ENCODE results near the gene ITGB3. TPM values are rescaled to one million over a fixed set of nuclear protein-coding genes. Genes with fewer than 3 reads are reported as not detected.
A peak's percentile ranks its signal among the peaks of the same experiment; 100 is the strongest.

ITGB3 gene
- total RNA-seq, 3 donors from 2014 or later, result 3.8 to 29.8 (median 14.6) TPM

DNA sequence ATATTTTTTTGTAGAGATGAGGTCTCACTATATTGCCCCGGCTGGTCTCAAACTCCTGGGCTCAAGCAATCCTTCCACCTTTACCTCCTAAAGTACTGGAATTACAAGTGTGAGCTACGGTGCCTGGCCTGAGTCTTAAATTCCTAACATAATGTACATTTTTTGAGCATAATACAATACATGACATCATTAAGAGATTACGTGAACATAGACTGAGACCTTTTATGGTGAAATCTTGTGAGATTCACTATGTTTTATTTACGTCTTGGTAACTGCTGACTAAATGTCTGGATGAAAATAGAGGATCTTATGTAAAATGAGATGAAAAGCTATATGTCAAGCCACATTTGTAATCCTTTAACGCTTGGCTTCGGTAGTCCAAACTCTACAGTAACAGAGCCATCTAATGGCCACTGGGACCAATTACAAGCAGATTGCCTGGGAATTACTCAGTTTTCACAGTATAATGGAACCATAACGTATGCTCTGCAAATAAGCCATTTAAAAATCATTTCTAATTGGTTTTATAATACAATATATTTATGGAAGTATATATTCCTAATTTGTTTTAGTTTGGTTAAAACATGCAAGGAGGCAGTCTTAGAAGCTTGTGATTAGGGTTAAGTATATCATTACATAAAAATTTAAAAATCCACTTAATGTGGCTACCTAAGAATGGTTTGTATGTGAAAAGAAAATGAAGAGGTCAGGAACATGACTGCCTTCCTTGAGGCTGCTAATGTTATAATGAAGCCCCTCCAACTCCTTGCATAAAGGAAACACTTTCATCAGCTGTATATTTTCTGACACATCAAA, 62.0 kb downstream of the ITGB3 start:
- Histone ChIP-seq H3K4me1 (no peaks in the 10 kb centered on the region), H3K27ac (peak overlapping the region; percentile 4 to 20), H3K4me3 (no peak overlapping the region), H3K9me3 (no peaks in the 10 kb centered on the region), H3K27me3 (no peaks in the 10 kb centered on the region), H3K36me3 (no peaks in the 10 kb centered on the region)
- DNase-seq (ENCODE audit: low spot score in 2 of 2), result no peak
- intact Hi-C loops (cut with DNase I; ENCODE audit: low total_unique reads), result no loop called here
- peak; percentile 44 to 88 (median 82) for TF ChIP-seq CTCF (IDR thresholded peaks at IDR 0.05)
- no peak for TF ChIP-seq POLR2AphosphoS5 (IDR thresholded peaks at IDR 0.05)
- TF ChIP-seq POLR2A (IDR thresholded peaks at IDR 0.05), result no peak

DNA sequence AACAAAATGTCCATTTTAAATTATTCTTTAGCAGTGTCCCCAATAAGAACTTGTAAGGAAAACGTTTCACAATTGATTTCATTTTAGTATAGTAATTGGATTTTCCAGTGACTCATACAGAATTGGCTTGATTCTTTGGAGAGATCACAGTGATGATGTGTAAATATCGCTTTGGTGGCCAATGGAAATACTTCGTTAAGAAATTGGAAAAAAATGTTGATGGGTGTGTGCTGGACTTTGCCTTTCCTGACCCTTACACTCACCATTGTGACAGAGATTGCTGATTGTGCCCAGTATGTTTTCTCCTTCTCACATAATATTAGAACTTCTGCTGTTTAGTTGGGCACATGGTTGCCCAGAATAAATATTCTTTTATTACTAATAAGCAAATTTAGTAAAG, 62.7 kb downstream of the ITGB3 start:
- peak overlapping the region in 1 of 2 donors; percentile 4 for H3K27ac ChIP-seq
- H3K4me3 ChIP-seq, result no peak overlapping the region
- no peak for DNase-seq (ENCODE audit: low spot score in 2 of 2)
- TF ChIP-seq POLR2A (IDR thresholded peaks at IDR 0.05) (no peak), CTCF (IDR thresholded peaks at IDR 0.05) (no peak), POLR2AphosphoS5 (IDR thresholded peaks at IDR 0.05) (peak in 1 of 3 donors; percentile 33)
- H3K4me1 ChIP-seq, result no peaks in the 10 kb centered on the region
- H3K36me3 ChIP-seq, result no peaks in the 10 kb centered on the region
- no peaks in the 10 kb centered on the region for H3K9me3 ChIP-seq
- intact Hi-C loops (cut with DNase I; ENCODE audit: low total_unique reads), result no loop called here
- H3K27me3 ChIP-seq, result no peaks in the 10 kb centered on the region

DNA sequence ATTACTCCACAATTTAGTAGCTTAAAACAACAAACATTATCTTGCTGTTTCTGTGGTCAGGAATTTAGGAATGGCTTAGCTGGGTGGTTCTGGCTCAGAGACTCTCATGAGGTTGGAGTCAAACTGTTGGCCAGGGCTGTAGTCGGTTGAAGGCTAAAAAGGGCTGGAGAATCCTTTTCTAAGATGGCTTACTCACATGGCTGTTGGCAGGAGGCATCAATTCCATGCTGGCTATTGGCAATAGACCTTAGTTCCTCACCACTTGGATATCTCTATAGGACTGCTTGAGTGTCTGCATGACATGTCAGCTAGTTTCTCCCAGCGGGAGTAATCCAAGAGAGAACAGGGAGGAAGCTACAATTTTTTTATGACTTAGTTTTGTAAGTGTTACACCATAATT, 63.5 kb downstream of the ITGB3 start:
- Histone ChIP-seq H3K4me1 (no peaks in the 10 kb centered on the region), H3K27me3 (no peaks in the 10 kb centered on the region), H3K9me3 (no peaks in the 10 kb centered on the region), H3K4me3 (no peak overlapping the region), H3K27ac (no peak overlapping the region), H3K36me3 (no peaks in the 10 kb centered on the region)
- no peak for DNase-seq (ENCODE audit: low spot score in 2 of 2)
- intact Hi-C loops (cut with DNase I; ENCODE audit: low total_unique reads), result no loop called here
- TF ChIP-seq POLR2A (IDR thresholded peaks at IDR 0.05), result no peak
- TF ChIP-seq POLR2AphosphoS5 (IDR thresholded peaks at IDR 0.05), result no peak
- TF ChIP-seq CTCF (IDR thresholded peaks at IDR 0.05), result no peak

DNA sequence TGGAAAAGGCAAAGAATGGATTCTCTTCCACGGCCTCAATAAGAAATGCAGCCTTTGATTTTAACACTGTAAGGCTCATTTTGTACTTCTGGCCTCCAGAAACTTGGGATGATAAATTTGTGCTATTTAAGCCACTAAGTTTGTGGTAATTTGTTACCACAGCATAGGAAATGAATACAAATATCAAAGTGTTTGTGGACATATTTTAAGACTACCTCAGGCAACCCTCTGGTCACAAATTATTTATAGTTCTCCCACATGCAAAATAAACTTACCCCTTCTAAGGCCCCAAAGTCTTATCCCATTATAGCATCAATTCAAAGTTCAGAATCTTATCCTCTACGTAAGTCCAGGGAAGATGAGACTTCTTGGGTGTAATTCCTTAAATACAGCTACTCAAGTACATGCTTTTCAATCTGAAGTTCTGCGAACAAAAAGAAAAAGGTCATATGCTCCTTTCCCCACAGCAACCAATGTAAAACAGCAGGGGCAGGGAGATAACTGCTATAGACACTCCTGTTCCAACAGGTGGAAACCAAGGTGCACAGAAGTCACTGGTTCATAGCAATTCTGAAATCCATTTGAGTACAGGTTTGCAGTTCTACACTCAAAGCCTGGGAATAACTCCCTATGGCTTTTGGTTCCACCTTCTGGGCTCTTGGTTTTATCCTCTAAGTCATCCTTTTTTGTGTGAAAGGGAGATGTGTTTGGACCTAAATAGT, 64.7 kb downstream of the ITGB3 start:
- H3K27me3 ChIP-seq, result no peaks in the 10 kb centered on the region
- TF ChIP-seq POLR2AphosphoS5 (IDR thresholded peaks at IDR 0.05) (no peak), POLR2A (IDR thresholded peaks at IDR 0.05) (no peak), CTCF (IDR thresholded peaks at IDR 0.05) (no peak)
- intact Hi-C loops (cut with DNase I; ENCODE audit: low total_unique reads), result no loop called here
- no peaks in the 10 kb centered on the region for H3K9me3 ChIP-seq
- H3K4me3 ChIP-seq, result no peak overlapping the region
- no peak overlapping the region for H3K27ac ChIP-seq
- no peak for DNase-seq (ENCODE audit: low spot score in 2 of 2)
- H3K36me3 ChIP-seq, result no peaks in the 10 kb centered on the region
- no peaks in the 10 kb centered on the region for H3K4me1 ChIP-seq

DNA sequence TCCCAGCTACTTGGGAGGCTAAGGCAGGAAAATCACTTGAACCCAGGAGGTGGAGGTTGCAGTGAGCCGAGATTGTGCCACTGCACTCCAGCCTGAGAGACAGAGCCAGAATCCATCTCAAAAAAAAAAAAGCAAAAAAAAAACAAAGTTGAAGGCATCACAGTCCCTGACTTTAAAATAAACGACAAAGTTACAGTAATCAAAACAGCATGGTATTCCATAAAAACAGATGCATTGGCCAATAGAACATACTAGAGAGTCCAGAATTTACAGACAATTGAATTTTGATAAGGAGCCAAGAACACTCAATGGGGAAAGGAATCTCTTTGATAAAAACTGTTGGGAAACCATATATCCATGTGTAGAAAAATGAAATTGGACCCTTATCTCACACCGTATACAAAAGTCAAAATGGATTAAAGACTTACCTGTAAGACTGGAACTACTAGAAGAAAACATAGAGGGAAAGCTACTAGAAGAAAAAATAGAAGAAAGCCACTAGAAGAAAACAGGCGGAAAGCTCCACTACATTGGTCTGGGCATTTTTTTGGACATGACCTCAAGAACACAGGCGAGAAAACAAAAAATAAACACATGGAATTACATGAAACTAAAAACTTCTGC, 67.4 kb downstream of the ITGB3 start:
- TF ChIP-seq CTCF (IDR thresholded peaks at IDR 0.05), result no peak
- TF ChIP-seq POLR2AphosphoS5 (IDR thresholded peaks at IDR 0.05), result no peak
- TF ChIP-seq POLR2A (IDR thresholded peaks at IDR 0.05), result no peak
- Histone ChIP-seq H3K4me1 (no peaks in the 10 kb centered on the region), H3K27ac (no peak overlapping the region), H3K4me3 (no peak overlapping the region), H3K36me3 (no peaks in the 10 kb centered on the region), H3K27me3 (no peaks in the 10 kb centered on the region), H3K9me3 (no peaks in the 10 kb centered on the region)
- DNase-seq (ENCODE audit: low spot score in 2 of 2), result no peak
- intact Hi-C loops (cut with DNase I; ENCODE audit: low total_unique reads), result no loop called here

Data from breast epithelium (tissue), 4 donors.